ENCODE data around the gene ARHGAP21. TPM values are rescaled to one million over a fixed set of nuclear protein-coding genes. Genes with fewer than 3 reads are reported as not detected.
A peak's percentile ranks its signal among the peaks of the same experiment; 100 is the strongest.

The ARHGAP21 gene
- total RNA-seq, 4 donors from 2014 or later, result 83.2 to 118 (median 86.3) TPM

DNA sequence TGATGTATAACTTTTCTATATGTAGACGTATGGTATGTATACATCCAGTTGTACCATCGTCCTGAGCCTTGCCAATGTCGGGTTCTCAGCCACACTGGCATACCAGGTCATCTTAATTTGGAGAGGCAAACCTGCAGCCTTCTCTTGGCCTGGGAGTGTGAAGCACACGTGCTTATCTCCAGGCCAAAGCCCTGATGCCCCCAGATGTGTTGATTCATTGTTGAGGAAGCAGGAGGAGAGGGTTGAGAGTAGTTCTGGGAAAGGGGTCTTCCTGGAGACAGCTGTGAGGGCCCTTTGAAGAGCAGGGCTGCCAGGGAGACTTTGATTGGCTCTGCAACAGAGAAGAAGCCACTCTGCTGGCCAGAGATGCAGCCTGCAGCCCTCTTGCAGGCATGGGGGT, 155.6 kb downstream of the ARHGAP21 start:
- no peak for DNase-seq
- intact Hi-C loops (cut with DNase I), result no loop called here
- 64 to 72% methylated on average over 4 of the region's 4 CpGs for WGBS, 2 donors
- Histone ChIP-seq H3K36me3 (no peaks in the 10 kb centered on the region), H3K27ac (no peak overlapping the region), H3K9me3 (no peaks in the 10 kb centered on the region), H3K4me3 (replicated peaks in 1 of 3) (no peak overlapping the region), H3K27me3 (no peaks in the 10 kb centered on the region), H3K4me1 (no peaks in the 10 kb centered on the region)
- TF ChIP-seq, protein P1, sequence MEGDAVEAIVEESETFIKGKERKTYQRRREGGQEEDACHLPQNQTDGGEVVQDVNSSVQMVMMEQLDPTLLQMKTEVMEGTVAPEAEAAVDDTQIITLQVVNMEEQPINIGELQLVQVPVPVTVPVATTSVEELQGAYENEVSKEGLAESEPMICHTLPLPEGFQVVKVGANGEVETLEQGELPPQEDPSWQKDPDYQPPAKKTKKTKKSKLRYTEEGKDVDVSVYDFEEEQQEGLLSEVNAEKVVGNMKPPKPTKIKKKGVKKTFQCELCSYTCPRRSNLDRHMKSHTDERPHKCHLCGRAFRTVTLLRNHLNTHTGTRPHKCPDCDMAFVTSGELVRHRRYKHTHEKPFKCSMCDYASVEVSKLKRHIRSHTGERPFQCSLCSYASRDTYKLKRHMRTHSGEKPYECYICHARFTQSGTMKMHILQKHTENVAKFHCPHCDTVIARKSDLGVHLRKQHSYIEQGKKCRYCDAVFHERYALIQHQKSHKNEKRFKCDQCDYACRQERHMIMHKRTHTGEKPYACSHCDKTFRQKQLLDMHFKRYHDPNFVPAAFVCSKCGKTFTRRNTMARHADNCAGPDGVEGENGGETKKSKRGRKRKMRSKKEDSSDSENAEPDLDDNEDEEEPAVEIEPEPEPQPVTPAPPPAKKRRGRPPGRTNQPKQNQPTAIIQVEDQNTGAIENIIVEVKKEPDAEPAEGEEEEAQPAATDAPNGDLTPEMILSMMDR (IDR thresholded peaks at IDR 0.05), result no peak
- TF ChIP-seq POLR2A (IDR thresholded peaks at IDR 0.05), result no peak

DNA sequence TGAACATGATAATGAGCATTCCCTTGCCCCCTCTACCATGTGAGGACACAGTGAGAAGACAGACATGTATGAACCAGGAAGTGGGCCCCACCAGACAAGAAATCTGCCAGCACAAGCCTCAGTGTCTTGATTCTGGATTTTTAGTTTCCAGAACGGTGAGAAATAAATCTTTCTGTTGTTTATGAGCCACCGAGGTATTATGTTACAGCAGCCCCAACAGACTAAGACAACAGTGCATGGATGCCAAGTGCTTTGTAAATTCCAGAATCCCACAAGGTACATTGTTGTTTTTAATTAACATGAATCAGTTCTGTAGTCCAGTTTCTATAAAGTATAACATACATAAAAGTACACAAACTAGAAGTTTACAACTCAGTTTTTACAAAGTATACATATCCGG, 162.2 kb downstream of the ARHGAP21 start:
- Histone ChIP-seq H3K9me3 (no peaks in the 10 kb centered on the region), H3K4me3 (replicated peaks in 1 of 3) (no peak overlapping the region), H3K27ac (peak overlapping the region in 1 of 3 donors; percentile 38), H3K36me3 (no peaks in the 10 kb centered on the region), H3K27me3 (no peaks in the 10 kb centered on the region), H3K4me1 (peaks cover 3 to 13% of the 10 kb centered on the region in 2 donors)
- DNase-seq, result no peak
- TF ChIP-seq POLR2A (IDR thresholded peaks at IDR 0.05), result no peak
- TF ChIP-seq, protein P1 (IDR thresholded peaks at IDR 0.05), result no peak
- intact Hi-C loops (cut with DNase I), result no loop called here
- 53 to 60% methylated on average over 3 of the region's 3 CpGs for WGBS, 2 donors

GRCh38 chr10:24556750-24557742, 166.6 kb downstream of the ARHGAP21 start:
- Histone ChIP-seq H3K4me3 (replicated peaks in 1 of 3) (no peak overlapping the region), H3K4me1 (peaks cover 3 to 19% of the 10 kb centered on the region in 2 donors), H3K9me3 (no peaks in the 10 kb centered on the region), H3K36me3 (no peaks in the 10 kb centered on the region), H3K27me3 (no peaks in the 10 kb centered on the region), H3K27ac (no peak overlapping the region)
- WGBS, 2 donors, result 55 to 66% methylated on average over 24 of the region's 24 CpGs
- TF ChIP-seq POLR2A (IDR thresholded peaks at IDR 0.05), result no peak
- TF ChIP-seq, protein P1 (IDR thresholded peaks at IDR 0.05), result peak in 5 of 6 experiments; percentile 14 to 78 (median 71)
- peak in 1 of 2 donors; percentile 47 for DNase-seq
- intact Hi-C loops (cut with DNase I), result loop anchor here (10.0 kb wide), 2 partner anchors 1042 to 1402 kb away; no protein-coding TSS in a partner anchor

DNA sequence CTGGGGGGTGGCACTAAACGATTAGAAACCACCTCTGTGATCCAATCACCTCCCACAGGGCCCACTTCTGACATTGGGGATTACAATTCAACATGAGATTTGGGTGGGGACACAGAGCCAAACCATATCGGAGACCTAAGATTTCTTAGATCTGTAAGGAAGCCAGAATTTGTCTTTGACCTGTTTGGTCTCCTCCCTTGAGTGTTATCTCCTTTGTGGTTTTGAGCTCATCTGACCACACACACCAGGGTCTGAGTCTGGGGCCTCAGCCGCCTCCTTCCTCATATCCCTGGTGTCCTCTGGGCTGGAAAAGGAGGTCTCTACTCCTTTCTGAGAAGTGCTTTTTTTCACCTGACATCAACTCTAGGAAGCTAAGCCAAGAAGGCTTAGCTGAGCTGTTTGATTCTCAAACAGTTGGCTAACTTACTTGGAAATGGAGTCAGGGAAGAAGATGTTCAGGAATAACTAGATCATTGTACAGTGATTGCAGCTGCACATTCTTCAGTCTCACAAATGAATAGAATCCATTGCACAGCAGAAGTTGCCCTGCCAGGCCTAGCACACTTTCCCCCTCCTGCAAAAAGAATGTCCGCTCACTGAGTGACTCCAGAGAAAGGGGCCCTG, 167.4 kb downstream of the ARHGAP21 start:
- H3K27me3 ChIP-seq, result no peaks in the 10 kb centered on the region
- H3K9me3 ChIP-seq, result no peaks in the 10 kb centered on the region
- 80 to 85% methylated on average over 4 of the region's 4 CpGs for WGBS, 2 donors
- no peak overlapping the region for H3K27ac ChIP-seq
- no peak overlapping the region for H3K4me3 ChIP-seq (replicated peaks in 1 of 3)
- H3K36me3 ChIP-seq, result no peaks in the 10 kb centered on the region
- TF ChIP-seq, protein P1 (IDR thresholded peaks at IDR 0.05), result no peak
- no peak for TF ChIP-seq POLR2A (IDR thresholded peaks at IDR 0.05)
- no peak for DNase-seq
- peaks cover 3 to 21% of the 10 kb centered on the region in 2 donors for H3K4me1 ChIP-seq
- intact Hi-C loops (cut with DNase I), result loop anchor here (10.0 kb wide), 2 partner anchors 1041 to 1401 kb away; no protein-coding TSS in a partner anchor

Measured in thyroid gland (tissue), 4 donors.